GM19043 (cell line): ENCODE data around the gene RNASEH2B.
A peak's percentile ranks its signal among the peaks of the same experiment; 100 is the strongest.

Experiments used
- ATAC-seq: cut with Tn5 transposase; IDR thresholded peaks from one replicate; pipeline ENCODE4 v1.9.1; 2021; ENCODE audit warnings: low read depth; ENCODE audit not compliant: unreplicated experiment

Gene RNASEH2B

DNA sequence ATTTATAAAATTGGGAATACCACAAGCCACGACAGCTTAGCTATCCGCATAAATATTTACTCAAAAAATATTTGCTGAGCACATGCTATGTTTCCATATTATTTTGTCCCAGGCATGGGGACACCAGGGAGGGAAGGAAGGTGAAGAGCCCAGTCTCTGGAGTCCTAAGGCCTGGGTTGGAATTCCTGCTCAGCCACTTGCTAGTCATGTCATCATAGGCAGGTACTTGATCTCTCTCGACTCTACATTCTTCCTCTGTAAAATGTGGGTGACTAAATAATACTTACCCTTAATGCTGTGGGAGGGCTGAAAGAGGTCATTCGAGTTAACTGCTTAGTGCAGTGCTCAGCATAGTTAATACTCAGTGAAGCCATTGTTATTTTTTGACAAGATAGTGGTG is 4.3 kb upstream of the RNASEH2B start:
- ATAC-seq, result no peak

DNA sequence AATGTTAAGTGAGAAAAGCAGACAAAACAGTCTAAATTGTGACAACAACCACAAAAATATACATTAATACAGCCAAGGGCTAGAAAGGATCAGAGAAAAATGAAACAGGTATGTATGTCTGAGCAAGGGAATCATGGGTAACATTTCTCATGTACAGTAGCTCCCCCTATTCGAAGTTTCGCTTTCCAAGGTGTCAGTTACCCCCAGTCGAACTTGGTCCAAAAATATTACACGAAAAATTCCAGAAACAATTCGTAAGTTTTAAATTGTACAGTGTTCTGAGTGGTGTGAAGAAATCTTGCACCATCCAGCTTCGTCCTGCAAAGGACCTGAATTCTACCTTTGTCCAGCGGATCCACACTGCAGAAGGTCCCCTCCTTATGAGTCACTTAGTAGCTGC is 1.8 kb upstream of the RNASEH2B start:
- ATAC-seq, result no peak

DNA sequence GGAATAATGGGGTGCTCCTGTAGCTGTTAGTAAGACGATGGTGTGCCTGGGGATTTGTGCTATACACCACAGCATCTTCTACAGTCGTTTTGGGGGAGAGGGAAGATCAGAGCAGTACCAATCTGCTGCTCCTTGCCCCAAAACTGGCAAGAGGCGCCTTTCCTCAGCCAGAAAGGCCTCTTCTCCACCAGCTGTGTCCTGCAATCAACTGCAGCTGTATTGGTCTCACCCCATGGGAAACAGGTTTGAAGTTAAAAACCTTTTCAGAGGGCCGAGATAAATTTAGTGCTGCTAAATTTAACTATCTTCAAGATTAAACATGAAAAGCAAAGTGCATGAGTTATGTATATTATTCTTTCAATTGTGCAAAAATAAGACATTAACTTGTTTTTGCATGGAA is 1.2 kb upstream of the RNASEH2B start:
- ATAC-seq, result no peak

DNA sequence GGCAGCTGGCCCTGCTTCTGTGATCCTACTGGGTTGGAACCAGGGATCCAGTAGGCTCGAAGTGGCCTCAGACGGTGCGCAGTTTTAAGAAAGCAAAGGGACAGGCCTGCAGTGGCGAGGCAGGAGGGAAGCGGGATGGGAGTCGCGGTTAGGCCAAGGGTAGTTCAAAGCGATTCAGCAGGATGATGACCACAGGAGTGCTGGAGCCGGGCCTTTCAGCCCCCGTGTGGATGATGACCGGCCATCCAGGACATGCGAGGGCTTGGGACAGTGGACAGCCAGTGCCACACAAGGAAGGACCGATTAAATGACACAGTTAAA is 854 bp downstream of the RNASEH2B start:
- ATAC-seq, result no peak

DNA sequence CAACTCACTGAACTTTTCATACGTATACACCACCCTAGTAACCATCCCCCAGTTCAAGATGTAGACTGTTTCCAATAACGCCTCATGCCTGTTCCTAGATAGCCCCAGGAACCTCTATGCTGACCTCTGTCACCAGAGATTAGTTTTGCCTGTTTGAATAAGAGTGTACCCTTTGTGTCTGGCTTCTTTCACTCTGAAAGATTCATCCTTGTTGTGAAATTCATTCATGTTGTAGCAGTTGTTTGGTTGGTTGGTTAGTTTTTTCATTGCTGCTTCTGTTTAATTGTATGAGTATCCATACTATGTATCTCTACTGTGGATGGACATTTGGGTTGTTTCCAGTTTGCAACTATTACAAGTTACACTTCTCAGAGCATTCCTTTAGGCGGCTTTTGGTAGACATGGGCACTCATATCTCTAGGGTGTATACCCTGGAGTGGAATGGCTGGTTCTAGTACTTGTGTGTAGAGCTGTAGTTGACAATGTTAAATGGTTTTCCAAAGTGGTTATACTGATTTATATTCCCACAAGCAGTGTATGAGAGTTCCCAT is 1.6 kb downstream of the RNASEH2B start:
- ATAC-seq, result no peak

DNA sequence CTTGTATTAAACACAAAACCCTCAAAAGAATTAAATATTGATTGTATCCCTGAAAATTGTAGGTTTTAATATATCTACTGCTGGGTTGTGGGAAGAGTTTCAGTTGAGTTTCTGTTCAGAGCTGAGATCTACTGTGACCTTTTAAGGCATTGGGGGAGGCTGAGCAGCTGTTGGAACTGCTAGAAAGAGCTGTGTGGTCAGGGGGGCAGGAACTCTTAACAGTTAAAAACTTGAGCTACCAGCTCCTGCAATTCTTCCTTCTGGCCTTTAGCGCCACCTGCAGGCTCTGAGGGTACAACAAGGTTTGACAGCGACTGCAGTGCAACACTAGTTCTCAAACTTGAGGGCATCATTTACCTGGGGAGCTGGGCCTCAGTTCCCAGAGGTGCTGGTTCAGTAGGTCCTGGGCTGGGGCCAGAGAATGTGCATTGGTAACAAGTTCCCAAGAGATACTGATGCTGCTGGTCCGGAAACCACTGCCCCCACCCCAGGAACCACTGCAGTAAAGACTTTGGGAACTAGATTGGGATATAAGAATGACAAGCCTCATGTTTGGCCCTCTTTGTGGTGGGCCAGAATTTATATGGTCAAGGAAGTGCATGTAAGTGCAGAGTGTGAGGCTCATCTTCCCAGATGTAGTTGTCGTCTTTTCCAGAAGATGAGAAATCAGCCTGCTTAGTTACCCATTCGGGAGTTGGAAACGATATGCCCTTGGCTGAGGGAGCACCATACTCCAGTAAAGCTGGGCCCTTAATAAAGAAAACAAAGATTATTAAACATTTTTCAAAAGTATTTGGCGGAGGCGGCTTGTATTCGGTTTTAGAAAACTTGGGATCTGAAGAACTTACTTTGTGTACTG is 2.6 kb downstream of the RNASEH2B start:
- ATAC-seq, result peak; percentile 46

DNA sequence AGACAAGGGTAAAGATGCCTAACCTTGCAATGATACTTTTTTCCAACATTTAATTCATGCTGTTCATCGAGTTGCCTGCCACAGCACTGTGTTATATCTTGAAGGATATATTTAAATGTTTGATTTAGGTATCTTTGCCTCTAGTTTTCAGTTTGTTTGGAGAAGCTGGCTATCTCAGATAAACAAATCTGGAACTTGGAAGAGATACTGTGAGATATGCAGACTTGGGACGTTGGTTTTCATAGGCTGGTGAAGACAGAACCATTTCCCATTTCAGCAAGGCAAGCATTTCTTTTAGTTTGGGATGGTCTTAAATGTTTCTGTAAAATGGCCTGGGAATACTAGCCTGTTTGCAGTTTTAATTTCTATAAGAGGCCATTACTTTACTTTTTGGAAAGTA is 3.3 kb downstream of the RNASEH2B start:
- no peak for ATAC-seq

DNA sequence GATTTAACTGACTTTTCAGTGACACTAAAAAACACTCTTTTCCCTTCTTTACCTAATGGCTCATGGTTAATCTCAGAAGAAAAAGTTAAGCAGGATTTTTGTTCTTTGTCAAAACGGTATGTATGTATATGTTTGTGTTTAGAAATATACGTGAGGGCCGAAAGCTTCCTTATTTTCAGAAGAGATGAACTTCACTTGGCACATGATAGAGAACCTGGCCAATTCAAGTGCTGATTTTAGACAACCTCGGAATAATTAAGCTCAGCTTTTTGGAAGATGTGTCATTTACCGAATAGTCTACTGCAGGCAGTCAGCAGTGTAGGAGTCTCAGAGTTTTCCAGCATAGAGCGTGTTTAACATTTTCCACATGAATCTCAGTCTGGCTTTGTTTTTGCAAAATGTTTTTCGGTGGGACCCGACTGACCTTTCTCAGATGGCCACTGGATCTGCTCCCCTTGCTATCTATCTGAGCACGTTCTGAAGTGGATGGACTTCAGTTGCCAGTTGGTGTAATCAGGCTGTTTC is 4.6 kb downstream of the RNASEH2B start:
- no peak for ATAC-seq

DNA sequence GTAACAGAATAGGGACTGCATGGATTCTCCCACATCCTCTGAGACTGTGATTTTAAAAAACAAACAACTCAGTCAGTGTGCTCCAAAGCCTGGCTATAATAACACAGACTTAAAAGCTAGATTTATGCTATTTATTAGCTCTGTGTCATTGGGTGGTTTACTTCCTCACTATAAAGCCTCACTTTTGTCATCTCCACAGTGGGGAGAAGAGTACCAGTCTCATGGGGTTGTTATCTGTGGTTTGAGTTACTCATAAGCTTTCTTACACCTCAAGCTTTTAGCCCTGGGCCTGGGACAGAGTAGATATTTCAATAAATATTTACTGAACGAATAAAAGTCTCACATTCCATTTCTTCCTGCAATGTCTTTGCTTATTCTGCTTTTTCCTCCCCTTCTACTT is 5.3 kb downstream of the RNASEH2B start:
- ATAC-seq, result peak; percentile 32

DNA sequence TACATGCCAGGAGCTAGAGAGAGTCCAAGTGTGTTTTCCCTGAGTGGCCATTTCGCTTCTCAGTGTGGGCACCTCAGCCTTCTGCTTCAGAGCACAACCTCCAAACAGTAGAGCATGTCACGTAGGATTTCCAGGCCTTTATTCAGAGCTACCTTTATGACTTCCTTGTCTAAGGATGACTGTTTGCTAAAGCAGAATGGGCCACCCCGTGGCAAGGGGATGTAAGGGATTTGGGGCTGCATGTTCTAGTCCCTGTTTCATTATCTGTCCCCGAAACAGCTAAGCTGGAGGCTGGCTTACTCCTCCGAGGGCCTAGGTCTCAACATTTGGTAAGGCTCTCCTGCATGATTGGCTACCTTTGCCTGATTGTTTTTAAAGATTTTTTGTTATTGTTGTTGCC is 6.0 kb downstream of the RNASEH2B start:
- ATAC-seq, result no peak

DNA sequence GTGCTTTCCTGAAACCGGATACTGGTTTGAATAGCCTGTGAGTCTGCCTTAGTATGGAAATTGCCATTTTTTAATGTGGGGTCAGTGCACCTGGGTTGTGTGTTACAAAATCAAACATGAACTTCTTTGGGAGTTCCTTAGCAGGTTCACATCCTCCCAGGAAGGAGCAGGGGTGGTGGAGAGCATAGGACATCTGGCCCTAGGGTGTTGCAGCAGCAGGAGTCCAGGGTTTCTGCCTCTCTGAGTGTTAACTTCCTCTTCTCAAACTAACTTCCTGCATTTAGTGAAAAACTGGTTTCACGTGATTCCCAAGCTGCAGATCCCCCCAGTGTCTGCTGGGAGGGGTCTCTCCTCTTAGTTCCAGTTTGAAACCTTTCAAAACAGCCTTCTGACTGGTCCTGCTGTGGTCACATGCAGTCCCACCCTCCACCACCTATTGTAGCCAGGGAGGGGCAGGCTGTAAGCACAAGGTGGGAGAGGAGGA is 7.2 kb downstream of the RNASEH2B start:
- no peak for ATAC-seq

DNA sequence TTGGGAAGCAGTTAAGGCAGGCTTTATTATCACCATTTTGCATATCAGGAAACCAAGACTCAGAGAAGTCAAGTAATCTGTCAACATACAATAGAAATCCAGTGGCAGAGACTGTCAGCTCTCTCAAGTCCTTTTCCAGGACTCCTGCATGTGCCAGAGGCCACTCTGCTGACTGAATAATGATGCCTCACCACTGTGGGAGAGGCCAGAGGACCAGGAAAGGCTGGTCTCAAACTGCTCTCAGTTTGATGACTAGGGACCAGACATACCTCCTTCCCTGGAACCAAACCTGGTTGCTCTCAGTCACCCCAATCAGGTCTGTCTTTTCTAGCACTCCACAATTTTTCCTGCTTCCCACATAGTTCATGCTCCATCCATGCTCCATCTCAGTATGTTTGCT is 8.0 kb downstream of the RNASEH2B start:
- ATAC-seq, result no peak

DNA sequence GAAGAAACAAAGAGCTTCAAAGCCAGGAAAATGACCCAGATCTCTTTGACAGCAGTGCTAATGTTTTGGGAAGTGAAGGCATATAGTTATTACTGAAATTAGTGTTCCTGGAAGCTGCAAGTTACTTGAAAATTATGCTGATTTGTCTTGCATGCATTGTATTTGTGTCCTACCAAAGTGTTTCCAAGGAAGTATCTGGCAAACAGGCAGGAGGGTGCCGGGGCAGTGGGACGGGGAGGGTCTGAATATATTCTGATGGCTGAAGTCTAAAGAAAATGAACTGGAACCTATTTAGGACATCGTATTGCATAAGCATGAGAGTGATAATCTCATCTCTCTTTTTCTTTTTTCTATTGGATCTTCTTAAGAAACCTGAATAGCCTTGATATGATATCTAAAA is 9.0 kb downstream of the RNASEH2B start:
- no peak for ATAC-seq

DNA sequence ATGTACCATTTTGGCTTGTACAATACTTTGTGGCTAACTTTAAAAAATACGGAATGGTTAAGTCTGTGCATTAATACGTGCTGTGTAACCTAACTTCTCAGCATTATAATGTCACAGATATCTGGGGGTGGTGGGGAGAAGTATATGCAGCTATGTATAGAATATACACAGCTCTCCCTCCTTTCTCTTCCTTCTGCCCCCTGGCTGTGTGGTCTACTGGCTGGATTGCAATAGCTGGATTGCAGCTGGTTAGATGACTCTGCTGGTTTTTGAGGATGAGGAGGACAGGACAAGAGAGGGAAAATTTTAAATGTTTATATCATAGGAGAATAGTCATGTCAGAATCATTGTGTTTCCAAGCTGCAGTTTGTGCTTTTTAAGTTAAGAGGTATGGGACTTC is 9.7 kb downstream of the RNASEH2B start:
- no peak for ATAC-seq

DNA sequence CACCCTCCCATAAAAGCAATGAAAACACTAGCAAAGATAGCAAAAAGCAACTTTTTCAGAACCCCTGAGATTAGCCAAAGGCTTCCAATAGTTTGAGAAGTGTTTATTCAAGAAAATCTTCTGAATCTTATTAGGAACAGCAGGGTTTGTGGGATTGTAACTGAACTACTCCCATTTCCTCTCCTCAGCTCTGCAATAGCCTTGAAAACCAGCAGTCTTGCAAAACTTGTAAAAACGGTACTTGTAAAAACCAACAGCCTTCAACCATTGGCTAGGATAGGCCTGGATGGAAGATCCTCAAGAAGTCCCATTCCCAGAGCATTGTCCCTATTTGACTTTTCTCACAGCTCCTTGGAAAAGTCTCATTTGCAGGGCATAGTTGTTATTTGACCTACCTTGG is 12.1 kb downstream of the RNASEH2B start:
- no peak for ATAC-seq

DNA sequence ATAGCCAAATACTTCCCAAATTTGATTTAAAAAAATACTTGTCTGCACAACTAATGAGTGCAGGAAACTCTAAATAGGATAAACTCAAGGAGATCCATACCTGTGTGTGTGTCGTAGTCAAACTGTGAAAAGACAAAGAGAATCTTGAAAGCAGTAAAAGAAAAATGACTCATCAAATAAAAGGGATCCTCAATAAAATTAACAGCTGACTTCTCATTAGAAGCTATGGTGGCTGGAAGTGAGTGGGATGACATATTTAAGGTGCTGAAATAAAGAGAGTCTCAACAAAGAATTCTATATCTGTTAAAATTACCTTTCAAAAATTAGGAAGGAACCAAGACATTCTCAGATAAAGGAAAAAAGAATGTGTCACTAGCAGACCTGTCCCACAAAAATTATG is 13.7 kb downstream of the RNASEH2B start:
- ATAC-seq, result no peak

DNA sequence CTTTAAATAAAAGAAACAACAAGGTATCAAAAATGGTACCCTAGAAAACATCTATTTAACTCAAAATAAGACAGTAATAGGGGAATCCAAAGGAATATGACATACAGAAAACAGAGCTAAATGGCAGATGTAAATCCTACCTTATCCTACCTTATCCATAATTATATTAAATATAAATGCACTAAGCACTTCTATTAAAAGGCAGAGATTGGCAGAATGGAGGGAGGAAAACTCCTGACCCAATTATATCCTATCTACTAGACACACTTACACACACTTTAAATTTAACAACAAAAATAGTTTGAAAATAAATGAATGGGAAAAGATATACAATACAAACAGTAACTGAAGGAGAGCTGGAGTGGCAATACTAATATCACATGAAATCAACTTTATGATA is 14.4 kb downstream of the RNASEH2B start:
- ATAC-seq, result no peak

DNA sequence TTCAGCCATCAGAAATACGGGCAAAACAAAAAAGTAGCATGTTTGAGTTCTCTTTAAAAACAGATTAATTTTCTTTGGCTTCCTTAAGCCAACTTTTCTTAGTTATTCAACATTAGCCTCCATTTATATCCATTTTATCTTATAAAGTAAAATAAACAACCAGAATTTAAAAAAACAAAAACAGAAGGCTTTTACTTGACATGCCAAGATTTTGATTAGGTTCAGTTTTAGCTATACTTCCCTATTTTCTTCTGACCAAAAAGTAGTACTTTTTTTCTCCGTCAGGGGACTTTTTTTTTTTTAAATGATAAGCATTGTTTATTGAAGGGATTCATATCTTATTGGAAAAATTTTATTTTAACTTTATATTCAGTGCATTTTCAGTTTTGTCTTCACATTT is 18.1 kb downstream of the RNASEH2B start:
- no peak for ATAC-seq

DNA sequence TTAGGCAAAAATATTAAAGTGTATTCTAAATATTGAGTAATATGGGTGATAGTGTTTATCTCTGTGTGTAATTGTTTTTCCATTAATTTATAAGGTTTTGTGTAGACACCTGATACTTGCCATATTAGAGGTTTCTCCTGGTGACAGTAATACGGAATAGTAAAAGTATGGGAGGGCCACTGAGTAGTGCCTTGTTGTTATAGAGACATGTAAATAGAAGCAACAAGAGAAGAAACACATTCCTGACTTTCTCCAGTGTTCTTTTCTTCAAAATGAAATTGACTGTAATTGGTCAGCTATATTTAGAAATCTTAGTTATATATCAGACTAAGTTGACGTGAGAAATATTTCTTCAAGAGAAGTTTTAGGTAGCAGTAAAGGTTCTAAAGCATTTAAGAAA is 18.5 kb downstream of the RNASEH2B start:
- no peak for ATAC-seq

DNA sequence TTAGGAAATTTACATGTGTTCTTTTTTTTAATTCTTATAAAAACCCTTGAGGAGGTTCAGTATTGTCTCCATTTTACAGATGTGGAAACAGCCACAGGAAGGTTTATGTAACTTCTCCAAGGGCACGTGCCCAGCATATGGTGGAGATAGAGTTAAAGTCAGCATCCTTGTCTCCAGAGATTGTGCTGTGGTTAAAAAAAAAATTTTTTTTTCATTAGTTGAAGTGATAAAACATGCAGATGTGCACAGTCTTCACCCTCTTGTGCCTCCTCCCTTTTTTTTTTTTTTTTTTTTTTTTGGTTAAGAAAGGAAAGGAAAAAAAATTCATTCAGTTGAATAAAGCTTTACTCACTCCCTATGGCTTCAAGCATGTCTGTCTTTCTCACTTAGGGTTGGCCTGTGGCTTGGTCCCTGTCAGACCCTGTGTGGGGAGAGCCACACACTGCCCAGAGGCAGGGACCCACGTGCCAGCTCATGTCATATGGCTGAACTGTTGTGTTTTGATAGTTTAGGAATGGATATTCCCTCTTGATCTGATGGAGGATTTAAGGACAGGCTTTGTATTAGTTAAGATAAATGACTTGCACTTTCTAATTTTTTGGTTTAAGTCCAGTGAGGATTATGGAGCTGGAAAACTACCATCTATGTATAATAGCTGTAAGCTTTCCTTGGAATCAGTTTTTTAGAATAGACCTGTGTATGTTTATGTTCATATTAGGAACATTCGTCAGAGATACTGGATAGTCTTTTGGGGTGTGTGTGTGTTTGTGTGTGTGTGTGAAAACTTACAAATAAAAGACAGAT is 19.3 kb downstream of the RNASEH2B start:
- ATAC-seq, result no peak

DNA sequence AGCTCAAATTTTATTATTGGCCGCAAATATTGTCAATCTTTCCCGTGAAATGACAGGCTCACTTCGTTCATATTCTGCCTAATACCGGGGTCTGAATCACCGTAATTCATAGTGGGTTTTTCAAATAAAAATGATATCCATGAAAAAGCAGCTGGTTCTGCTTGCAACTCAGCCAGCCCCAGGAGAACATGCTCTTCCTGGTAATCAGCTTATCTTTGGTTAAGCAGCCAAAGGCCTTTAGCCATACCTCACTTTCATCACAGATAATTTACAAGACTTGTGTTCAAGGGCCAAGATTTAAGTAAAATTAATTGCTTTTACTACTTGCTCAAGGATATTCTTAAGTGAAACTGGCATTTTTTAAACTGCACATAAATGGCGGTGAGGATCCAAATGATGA is 22.5 kb downstream of the RNASEH2B start:
- ATAC-seq, result no peak
